Aorta (tissue), 5 donors: ENCODE results near the gene TBCEL. TPM values are rescaled to one million over a fixed set of nuclear protein-coding genes. Genes with fewer than 3 reads are reported as not detected.
"Not testable (repeated sequence)": the region's sequence is repeated elsewhere in the genome, so short reads cannot be mapped to it uniquely, and the experiment has no call there.

ENCODE experiments used
- ATAC-seq: fragments of 200-7000 bp; cut with Tn5 transposase; one replicate; pipeline ENCODE4 v1.9.1; 2022; ENCODE audit warnings: moderate library complexity; ENCODE audit not compliant: low FRiP score
- DNase-seq, 2 donors: peaks; one replicate each; pipeline ENCODE4 v3.0.0-alpha.2; 2020
- H3K27ac ChIP-seq, 2 donors: one replicate each; pipeline ENCODE4 v1.5.1; 2013; ENCODE audit warnings: low read length in 2 of 2, mild to moderate bottlenecking in 2 of 2, moderate library complexity in 2 of 2, control low read depth in 1 of 2, inconsistent platforms in 1 of 2, low read depth in 1 of 2
- H3K27me3 ChIP-seq, 2 donors: one replicate each; pipeline ENCODE4 v1.6.1; 2013; ENCODE audit warnings: control low read depth in 1 of 2, low read length in 1 of 2, mild to moderate bottlenecking in 1 of 2, moderate library complexity in 1 of 2; ENCODE audit not compliant: insufficient read depth in 2 of 2, control insufficient read depth in 1 of 2
- H3K36me3 ChIP-seq, 2 donors: one replicate each; pipeline ENCODE4 v1.6.1; 2013; ENCODE audit warnings: control low read depth in 1 of 2, low read length in 1 of 2, mild to moderate bottlenecking in 1 of 2; ENCODE audit not compliant: insufficient read depth in 2 of 2, control insufficient read depth in 1 of 2
- H3K4me1 ChIP-seq, 2 donors: one replicate each; pipeline ENCODE4 v1.6.1; 2013; ENCODE audit warnings: low read length in 2 of 2, control low read depth in 1 of 2, mild to moderate bottlenecking in 1 of 2, moderate library complexity in 1 of 2; ENCODE audit not compliant: insufficient read depth in 2 of 2, control insufficient read depth in 1 of 2
- H3K4me3 ChIP-seq, 2 donors: one replicate each; pipeline ENCODE4 v1.5.1; 2013; ENCODE audit warnings: low read length in 2 of 2, control low read depth in 1 of 2, mild to moderate bottlenecking in 1 of 2
- H3K9me3 ChIP-seq: one replicate; pipeline ENCODE4 v1.6.1; 2013; ENCODE audit warnings: mild to moderate bottlenecking, low read length; ENCODE audit not compliant: control insufficient read depth
- WGBS, 2 donors: extraction: QIAGEN DNeasy Blood & Tissue Kit; methylation state at CpG; one replicate each; pipeline ENCODE4 v1.1.7; 2013; 5-methylcytosine and 5-hydroxymethylcytosine counted together
- intact Hi-C, 2 donors: fragments of 100-400 bp; cut with DNase I; formaldehyde crosslinking; loops; one replicate each; pipeline versions ENCODE4 v1.14.2 to v1.15.0; 2022
- polyA plus RNA-seq, 2 donors: library from polyadenylated mRNA; stranded (reverse); fragments of 200-250 nt; gene quantifications; one replicate each; pipeline ENCODE4 v1.2.3, GENCODE V29; 2013
- total RNA-seq, 2 donors: library from RNA; stranded (reverse); fragmentation: NEBNext Ultra II Directional; extraction: Animal tissue kit (Norgen Biotek cat#: 25700); gene quantifications; one replicate each; pipeline ENCODE4 v1.2.1, GENCODE V29; 2021
- donor health status: healthy with polysubstance abuse.
- donor health status: Bipolar disorder and iron deficiency.
- donor health status: DM: no; HTN: no; CAD: no.
- donor health status: DM: no; HTN: no; CAD: no.
- donor health status: DM: yes; HTN: yes; CAD: no.

TBCEL gene
- total and polyA plus RNA-seq, 4 donors, result 5.9 to 29.1 (median 16.6) TPM

GRCh38 chr11:121012091-121012490, 11.8 kb upstream of the TBCEL start:
- ATAC-seq, result no peak
- 76 to 80% methylated on average over 1 of the region's 1 CpG for WGBS, 2 donors
- Histone ChIP-seq H3K9me3 (no peaks in the 10 kb centered on the region), H3K27ac (no peak overlapping the region), H3K27me3 (no peaks in the 10 kb centered on the region), H3K36me3 (no peaks in the 10 kb centered on the region), H3K4me3 (no peak overlapping the region), H3K4me1 (no peaks in the 10 kb centered on the region)
- intact Hi-C loops, result no loop called here
- no peak for DNase-seq

DNA sequence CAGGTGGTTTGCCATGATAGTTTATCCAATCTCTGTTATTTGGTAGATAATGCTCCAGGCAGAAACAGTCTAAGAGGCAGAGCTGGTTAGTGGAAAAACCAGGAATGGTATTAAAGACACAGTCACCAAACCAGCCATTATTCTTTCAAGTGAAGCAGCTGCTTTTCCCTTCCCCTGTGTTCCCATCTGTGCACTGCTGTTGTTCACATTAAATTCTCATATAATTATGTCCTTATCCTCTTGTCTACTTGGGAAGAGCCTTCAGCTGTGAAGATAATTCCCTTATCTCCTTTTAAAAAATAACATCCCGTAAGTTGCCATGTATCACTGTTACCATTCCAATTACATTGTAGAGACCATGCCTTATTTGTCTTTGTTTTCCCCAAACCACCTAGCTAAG, 5.2 kb upstream of the TBCEL start:
- intact Hi-C loops, result no loop called here
- DNase-seq (no peak), ATAC-seq (no peak)
- Histone ChIP-seq H3K4me3 (no peak overlapping the region), H3K27ac (no peak overlapping the region), H3K27me3 (no peaks in the 10 kb centered on the region), H3K36me3 (no peaks in the 10 kb centered on the region), H3K9me3 (no peaks in the 10 kb centered on the region), H3K4me1 (peaks cover 0 to 5% of the 10 kb centered on the region in 2 donors)
- WGBS, 2 donors, result 63 to 68% methylated on average over 1 of the region's 1 CpG

DNA sequence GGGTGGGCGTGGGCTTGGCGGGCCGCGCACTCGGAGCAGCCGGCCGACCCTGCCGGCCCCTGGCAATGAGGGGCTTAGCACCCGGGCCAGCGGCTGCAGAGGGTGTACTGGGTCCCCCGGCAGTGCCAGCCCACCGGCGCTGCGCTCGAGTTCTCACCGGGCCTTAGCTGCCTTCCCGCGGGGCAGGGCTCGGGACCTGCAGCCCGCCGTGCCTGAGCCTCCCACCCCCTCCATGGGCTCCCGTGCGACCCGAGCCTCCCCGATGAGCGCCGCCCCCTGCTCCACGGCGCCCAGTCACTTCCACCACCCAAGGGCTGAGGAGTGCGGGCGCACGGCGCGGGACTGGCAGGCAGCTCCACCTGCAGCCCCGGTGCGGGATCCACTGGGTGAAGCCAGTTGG, 2.2 kb upstream of the TBCEL start:
- intact Hi-C loops, H3K4me3 ChIP-seq, H3K36me3 ChIP-seq, H3K27ac ChIP-seq, H3K9me3 ChIP-seq, H3K4me1 ChIP-seq, H3K27me3 ChIP-seq, DNase-seq, ATAC-seq: not testable (repeated sequence)
- WGBS, 2 donors, result 92 to 96% methylated on average over 30 to 36 of the region's 36 CpGs

DNA sequence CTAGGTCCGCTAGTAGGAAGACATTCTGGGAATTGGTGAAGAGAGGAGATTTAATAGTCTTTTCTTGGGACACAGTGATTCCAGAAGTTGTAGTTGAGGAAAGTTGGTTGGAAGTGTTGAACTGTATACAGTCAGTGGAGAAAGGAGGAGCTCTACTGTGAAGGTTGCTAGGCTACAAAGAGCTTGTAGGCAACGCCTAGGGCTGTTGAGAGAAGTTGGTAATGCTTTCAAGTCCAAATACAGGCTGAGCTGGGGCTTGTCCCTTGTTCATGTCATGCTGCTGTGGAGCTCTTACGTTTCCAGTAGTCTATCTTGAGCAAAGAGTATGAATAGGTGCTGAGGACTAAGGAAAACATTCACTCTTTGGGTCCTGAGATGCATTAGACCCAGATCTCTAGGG, 1.1 kb downstream of the TBCEL start:
- 58 to 59% methylated on average over 3 of the region's 3 CpGs for WGBS, 2 donors

GRCh38 chr11:121029153-121029552, 5.3 kb downstream of the TBCEL start:
- intact Hi-C loops, result no loop called here
- H3K4me3 ChIP-seq, result no peak overlapping the region
- no peaks in the 10 kb centered on the region for H3K9me3 ChIP-seq
- H3K36me3 ChIP-seq, result no peaks in the 10 kb centered on the region
- WGBS, 2 donors, result 41 to 42% methylated on average over 2 of the region's 2 CpGs
- no peak overlapping the region for H3K27ac ChIP-seq
- DNase-seq, result no peak
- peaks cover 0 to 2% of the 10 kb centered on the region in 2 donors for H3K4me1 ChIP-seq
- ATAC-seq, result no peak
- no peaks in the 10 kb centered on the region for H3K27me3 ChIP-seq

More for the DNA sequence above, 1.1 kb downstream of the TBCEL start:
- H3K36me3 ChIP-seq, result no peaks in the 10 kb centered on the region
- intact Hi-C loops, result no loop called here
- ATAC-seq (no peak), DNase-seq (no peak)
- H3K4me1 ChIP-seq, result peaks cover 2 to 5% of the 10 kb centered on the region in 2 donors
- H3K9me3 ChIP-seq, result no peaks in the 10 kb centered on the region
- H3K27ac ChIP-seq, result no peak overlapping the region
- H3K4me3 ChIP-seq, result peak overlapping the region in 1 of 2 donors; percentile 74
- H3K27me3 ChIP-seq, result no peaks in the 10 kb centered on the region

GRCh38 chr11:121029813-121030445, 6.0 kb downstream of the TBCEL start:
- no peak overlapping the region for H3K4me3 ChIP-seq
- no peak overlapping the region for H3K27ac ChIP-seq
- no peaks in the 10 kb centered on the region for H3K9me3 ChIP-seq
- no peaks in the 10 kb centered on the region for H3K36me3 ChIP-seq
- no peak for DNase-seq
- no peaks in the 10 kb centered on the region for H3K4me1 ChIP-seq
- H3K27me3 ChIP-seq, result no peaks in the 10 kb centered on the region
- intact Hi-C loops, result no loop called here
- no peak for ATAC-seq
- WGBS, 2 donors, result 61 to 78% methylated on average over 3 of the region's 3 CpGs

- DNase-seq (no peak), ATAC-seq (no peak)
- Histone ChIP-seq H3K36me3 (no peaks in the 10 kb centered on the region), H3K4me1 (no peaks in the 10 kb centered on the region), H3K27me3 (no peaks in the 10 kb centered on the region), H3K27ac (no peak overlapping the region), H3K9me3 (no peaks in the 10 kb centered on the region), H3K4me3 (no peak overlapping the region)
- WGBS, 2 donors, result 95 to 97% methylated on average over 2 of the region's 2 CpGs
- intact Hi-C loops, result no loop called here
Observed at GRCh38 chr11:121031167-121031566, 7.3 kb downstream of the TBCEL start.

DNA sequence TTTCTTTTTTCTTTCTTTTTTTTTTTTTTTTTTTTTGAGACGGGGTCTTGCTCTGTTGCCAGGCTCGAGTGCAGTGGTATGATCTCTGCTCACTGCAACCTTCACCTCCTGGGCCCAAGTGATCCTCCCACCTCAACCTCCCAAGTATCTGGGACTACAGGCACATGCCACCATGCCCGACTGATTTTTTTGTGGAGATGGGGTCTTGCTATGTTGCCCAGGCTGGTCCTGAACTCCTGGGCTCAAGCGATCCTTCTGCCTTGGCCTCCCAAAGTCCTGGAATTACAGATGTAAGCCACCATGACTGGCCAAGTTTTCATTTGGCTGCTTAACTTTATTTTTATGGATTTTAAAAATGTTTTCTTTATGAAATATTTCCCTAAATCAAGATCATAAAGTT, 7.7 kb downstream of the TBCEL start:
- H3K27me3 ChIP-seq, ATAC-seq, intact Hi-C loops, H3K4me1 ChIP-seq, H3K9me3 ChIP-seq, H3K27ac ChIP-seq, H3K36me3 ChIP-seq, H3K4me3 ChIP-seq, DNase-seq: not testable (repeated sequence)
- WGBS, 2 donors, result 92 to 95% methylated on average over 3 to 4 of the region's 4 CpGs

- intact Hi-C loops, result no loop called here
- ATAC-seq (no peak), DNase-seq (no peak)
- WGBS, 2 donors, result 98 to 99% methylated on average over 3 of the region's 3 CpGs
- Histone ChIP-seq H3K4me1 (no peaks in the 10 kb centered on the region), H3K27ac (no peak overlapping the region), H3K9me3 (no peaks in the 10 kb centered on the region), H3K4me3 (no peak overlapping the region), H3K36me3 (no peaks in the 10 kb centered on the region), H3K27me3 (no peaks in the 10 kb centered on the region)
Observed at GRCh38 chr11:121032546-121032945, 8.6 kb downstream of the TBCEL start.
